ENCODE data around the gene PRDM13.

Gene PRDM13

GRCh38 chr6:99605074-99605734, 1.4 kb upstream of the PRDM13 start:
- no peaks in the 10 kb centered on the region for H3K36me3 ChIP-seq (replicated peaks; ENCODE audit: insufficient read depth, low read length)
- H3K4me2 ChIP-seq (ENCODE audit: low read depth, low read length), result no peak overlapping the region
- no peaks in the 10 kb centered on the region for H3K9me2 ChIP-seq (replicated peaks; ENCODE audit: insufficient read depth, low read length)
- no peak for TF ChIP-seq EZH2phosphoT487 (IDR thresholded peaks at IDR 0.05; ENCODE audit: low read length)
- TF ChIP-seq, protein P1, sequence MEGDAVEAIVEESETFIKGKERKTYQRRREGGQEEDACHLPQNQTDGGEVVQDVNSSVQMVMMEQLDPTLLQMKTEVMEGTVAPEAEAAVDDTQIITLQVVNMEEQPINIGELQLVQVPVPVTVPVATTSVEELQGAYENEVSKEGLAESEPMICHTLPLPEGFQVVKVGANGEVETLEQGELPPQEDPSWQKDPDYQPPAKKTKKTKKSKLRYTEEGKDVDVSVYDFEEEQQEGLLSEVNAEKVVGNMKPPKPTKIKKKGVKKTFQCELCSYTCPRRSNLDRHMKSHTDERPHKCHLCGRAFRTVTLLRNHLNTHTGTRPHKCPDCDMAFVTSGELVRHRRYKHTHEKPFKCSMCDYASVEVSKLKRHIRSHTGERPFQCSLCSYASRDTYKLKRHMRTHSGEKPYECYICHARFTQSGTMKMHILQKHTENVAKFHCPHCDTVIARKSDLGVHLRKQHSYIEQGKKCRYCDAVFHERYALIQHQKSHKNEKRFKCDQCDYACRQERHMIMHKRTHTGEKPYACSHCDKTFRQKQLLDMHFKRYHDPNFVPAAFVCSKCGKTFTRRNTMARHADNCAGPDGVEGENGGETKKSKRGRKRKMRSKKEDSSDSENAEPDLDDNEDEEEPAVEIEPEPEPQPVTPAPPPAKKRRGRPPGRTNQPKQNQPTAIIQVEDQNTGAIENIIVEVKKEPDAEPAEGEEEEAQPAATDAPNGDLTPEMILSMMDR (IDR thresholded peaks at IDR 0.05; ENCODE audit: low read length), result no peak
- TF ChIP-seq EZH2 (optimal IDR thresholded peaks at IDR 0.05; ENCODE audit: low read depth, low read length), result no peak
- H3K4me3 ChIP-seq (ENCODE audit: low read length), result no peak overlapping the region
- H3F3A ChIP-seq (ENCODE audit: insufficient read depth, low read length), result no peaks in the 10 kb centered on the region
- H3K9ac ChIP-seq (ENCODE audit: low read length), result no peak overlapping the region
- H3K4me1 ChIP-seq (ENCODE audit: low read length), result peaks cover 3% of the 10 kb centered on the region
- H2AFZ ChIP-seq (ENCODE audit: low read length), result no peak overlapping the region
- no peaks in the 10 kb centered on the region for H3K9me3 ChIP-seq (replicated peaks; ENCODE audit: insufficient read depth, low read length)
- H3K27ac ChIP-seq (ENCODE audit: low read length), result no peak overlapping the region
- H4K20me1 ChIP-seq (ENCODE audit: insufficient read depth, low read length), result no peaks in the 10 kb centered on the region
- no peak for DNase-seq
- peaks cover 23% of the 10 kb centered on the region; the same call in 1 of the 2 replicates for H3K27me3 ChIP-seq (replicated peaks; ENCODE audit: insufficient read depth, low read length)
- no peaks in the 10 kb centered on the region for H3K79me2 ChIP-seq (ENCODE audit: low read length)

DNA sequence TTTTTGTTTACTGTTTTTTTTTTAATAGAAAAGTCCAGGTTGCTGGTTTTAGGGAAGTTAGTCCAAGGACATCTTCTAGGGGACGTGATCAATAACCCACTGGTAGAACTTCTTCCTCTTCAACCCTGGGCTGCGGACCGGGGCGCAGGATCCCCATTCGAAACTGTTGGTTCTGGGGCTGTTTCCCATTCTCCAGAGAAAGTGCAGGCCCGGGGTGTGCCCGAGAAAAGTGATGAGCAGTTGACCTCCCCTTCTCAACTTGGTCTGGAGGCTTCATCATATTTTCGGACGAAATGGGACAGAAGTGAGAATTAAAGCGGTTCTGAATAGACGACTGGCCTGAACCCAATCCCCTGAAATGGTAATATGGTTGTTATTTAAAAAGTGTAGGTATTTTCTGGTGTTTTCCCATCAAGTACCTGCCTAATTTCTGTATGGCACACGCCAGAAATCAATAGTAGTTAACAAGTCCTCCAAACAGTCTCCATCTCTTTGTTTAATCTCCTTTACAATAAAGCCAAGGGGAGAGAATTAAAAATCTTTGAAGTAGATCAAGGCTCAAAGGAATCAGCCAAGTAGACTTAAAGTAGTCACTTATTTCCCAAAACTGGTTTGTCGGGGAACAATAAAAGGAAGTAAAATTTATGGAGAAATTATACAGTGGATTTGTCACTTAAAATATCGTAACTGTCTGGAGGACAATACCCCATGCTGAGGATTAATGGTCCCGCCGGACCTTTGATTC, 550 bp upstream of the PRDM13 start:
- no peaks in the 10 kb centered on the region for H3K9me2 ChIP-seq (replicated peaks; ENCODE audit: insufficient read depth, low read length)
- peaks cover 6% of the 10 kb centered on the region for H3K4me1 ChIP-seq (ENCODE audit: low read length)
- no peak for TF ChIP-seq EZH2phosphoT487 (IDR thresholded peaks at IDR 0.05; ENCODE audit: low read length)
- TF ChIP-seq EZH2 (optimal IDR thresholded peaks at IDR 0.05; ENCODE audit: low read depth, low read length), result no peak
- TF ChIP-seq, protein P1 (IDR thresholded peaks at IDR 0.05; ENCODE audit: low read length), result no peak
- H3K79me2 ChIP-seq (ENCODE audit: low read length), result no peaks in the 10 kb centered on the region
- no peaks in the 10 kb centered on the region for H3F3A ChIP-seq (ENCODE audit: insufficient read depth, low read length)
- no peak overlapping the region for H3K4me2 ChIP-seq (ENCODE audit: low read depth, low read length)
- no peaks in the 10 kb centered on the region for H4K20me1 ChIP-seq (ENCODE audit: insufficient read depth, low read length)
- no peak overlapping the region for H3K9ac ChIP-seq (ENCODE audit: low read length)
- no peaks in the 10 kb centered on the region for H3K9me3 ChIP-seq (replicated peaks; ENCODE audit: insufficient read depth, low read length)
- H3K4me3 ChIP-seq (ENCODE audit: low read length), result no peak overlapping the region
- no peak overlapping the region for H3K27ac ChIP-seq (ENCODE audit: low read length)
- H3K27me3 ChIP-seq (replicated peaks; ENCODE audit: insufficient read depth, low read length), result peaks cover 23% of the 10 kb centered on the region; the same call in 1 of the 2 replicates
- H2AFZ ChIP-seq (ENCODE audit: low read length), result no peak overlapping the region
- DNase-seq, result no peak
- H3K36me3 ChIP-seq (replicated peaks; ENCODE audit: insufficient read depth, low read length), result no peaks in the 10 kb centered on the region

DNA sequence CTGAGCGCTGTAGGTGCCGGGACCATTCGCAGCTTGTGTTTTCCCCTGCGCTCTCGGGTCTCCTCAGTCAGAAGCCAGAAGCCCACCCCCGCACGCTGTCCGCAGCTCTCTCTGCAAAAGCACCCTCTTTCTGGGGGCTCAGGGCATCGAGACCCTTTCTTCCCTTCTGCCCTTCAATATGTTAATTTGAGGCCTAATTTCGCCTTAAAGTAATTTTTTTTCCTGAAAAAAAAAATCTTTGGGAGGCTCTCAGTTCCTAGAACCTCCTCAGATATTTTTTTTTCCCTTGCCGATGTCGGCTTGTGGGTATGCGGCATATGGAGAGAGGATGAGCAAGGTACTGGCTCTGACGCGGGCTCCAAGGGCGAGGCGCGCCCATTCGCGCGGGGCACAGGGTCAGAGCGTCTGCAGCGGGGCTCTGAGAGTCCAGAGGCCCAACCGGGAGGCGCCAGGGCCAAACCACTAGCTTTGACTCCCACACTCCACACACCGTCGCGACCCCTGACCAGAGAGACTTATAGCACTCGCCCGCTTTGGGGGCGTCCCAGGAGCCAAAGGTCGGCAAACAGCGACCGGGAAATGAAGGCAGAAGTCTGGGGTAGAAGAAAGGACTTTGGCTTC, 893 bp downstream of the PRDM13 start:
- H3F3A ChIP-seq (ENCODE audit: insufficient read depth, low read length), result no peaks in the 10 kb centered on the region
- H3K4me2 ChIP-seq (ENCODE audit: low read depth, low read length), result no peak overlapping the region
- H3K4me3 ChIP-seq (ENCODE audit: low read length), result no peak overlapping the region
- H3K9me3 ChIP-seq (replicated peaks; ENCODE audit: insufficient read depth, low read length), result no peaks in the 10 kb centered on the region
- H3K27me3 ChIP-seq (replicated peaks; ENCODE audit: insufficient read depth, low read length), result peaks cover 22% of the 10 kb centered on the region; the same call in 1 of the 2 replicates
- peaks cover 6% of the 10 kb centered on the region for H3K4me1 ChIP-seq (ENCODE audit: low read length)
- no peaks in the 10 kb centered on the region for H3K79me2 ChIP-seq (ENCODE audit: low read length)
- no peaks in the 10 kb centered on the region for H4K20me1 ChIP-seq (ENCODE audit: insufficient read depth, low read length)
- no peak for DNase-seq
- no peaks in the 10 kb centered on the region for H3K9me2 ChIP-seq (replicated peaks; ENCODE audit: insufficient read depth, low read length)
- H3K9ac ChIP-seq (ENCODE audit: low read length), result no peak overlapping the region
- no peaks in the 10 kb centered on the region for H3K36me3 ChIP-seq (replicated peaks; ENCODE audit: insufficient read depth, low read length)
- no peak for TF ChIP-seq EZH2phosphoT487 (IDR thresholded peaks at IDR 0.05; ENCODE audit: low read length)
- no peak for TF ChIP-seq EZH2 (optimal IDR thresholded peaks at IDR 0.05; ENCODE audit: low read depth, low read length)
- TF ChIP-seq, protein P1 (IDR thresholded peaks at IDR 0.05; ENCODE audit: low read length), result no peak
- no peak overlapping the region for H3K27ac ChIP-seq (ENCODE audit: low read length)
- no peak overlapping the region for H2AFZ ChIP-seq (ENCODE audit: low read length)

Measured in MM.1S (cell line).